Natural killer cell (primary cell): ENCODE measurements around the gene FAM184A. TPM values are rescaled to one million over a fixed set of nuclear protein-coding genes. Genes with fewer than 3 reads are reported as not detected.

Experiments used
- ATAC-seq, 3 donors: fragments of 150-1000 bp in 2 of 3; fragments of 200-7000 bp in 1 of 3; cut with Tn5 transposase; 1 replicate in 1 of 3; 2 replicates in 2 of 3; pipeline ENCODE4 v1.10.0; 2021; ENCODE audit warnings: mild to moderate bottlenecking in 2 of 3, moderate library complexity in 2 of 3
- DNase-seq, 2 donors: peaks; one replicate each; pipeline versions ENCODE4 v3.0.0 to v3.0.0-alpha.2; 2013 to 2021; ENCODE audit warnings: mixed read lengths in 1 of 2
- H3K27ac ChIP-seq: one replicate; pipeline ENCODE4 v1.5.1; 2013; ENCODE audit warnings: mild to moderate bottlenecking, low read length
- H3K27me3 ChIP-seq: one replicate; pipeline ENCODE4 v1.6.1; 2013; ENCODE audit warnings: low read length; ENCODE audit not compliant: control insufficient read depth, insufficient read depth
- H3K36me3 ChIP-seq: one replicate; pipeline ENCODE4 v1.6.1; 2013; ENCODE audit warnings: low read length; ENCODE audit not compliant: control insufficient read depth, insufficient read depth
- H3K4me1 ChIP-seq: one replicate; pipeline ENCODE4 v1.6.1; 2013; ENCODE audit warnings: low read length; ENCODE audit not compliant: control insufficient read depth, insufficient read depth
- H3K4me3 ChIP-seq: one replicate; pipeline ENCODE4 v1.5.1; 2013; ENCODE audit warnings: low read length
- H3K9me3 ChIP-seq: one replicate; pipeline ENCODE4 v1.6.1; 2013; ENCODE audit warnings: low read length; ENCODE audit not compliant: control insufficient read depth, insufficient read depth
- H3K27ac Mint-ChIP-seq, 2 donors: one replicate each; pipeline ENCODE4 v1.8.0; 2022; ENCODE audit warnings: mild to moderate bottlenecking in 2 of 2, mixed read lengths in 2 of 2, moderate library complexity in 1 of 2
- H3K27me3 Mint-ChIP-seq, 2 donors: one replicate each; pipeline ENCODE4 v1.8.0; 2022; ENCODE audit warnings: low read depth in 2 of 2, mixed read lengths in 2 of 2
- H3K36me3 Mint-ChIP-seq: one replicate; pipeline ENCODE4 v1.8.0; 2022; ENCODE audit warnings: mixed read lengths
- H3K4me1 Mint-ChIP-seq, 2 donors: one replicate each; pipeline ENCODE4 v1.8.0; 2022; ENCODE audit warnings: mixed read lengths in 2 of 2
- H3K4me3 Mint-ChIP-seq: one replicate; pipeline ENCODE4 v1.8.0; 2022; ENCODE audit warnings: mild to moderate bottlenecking, moderate library complexity, mixed read lengths
- H3K9me3 Mint-ChIP-seq, 2 donors: one replicate each; pipeline ENCODE4 v1.8.0; 2022; ENCODE audit warnings: mixed read lengths in 2 of 2
- CTCF ChIP-seq: fragments of 200-600 bp; IDR thresholded peaks from one replicate; pipeline ENCODE4 v1.8.0; 2022; ENCODE audit warnings: antibody characterized with exemption
- WGBS: methylation state at CpG from one replicate; pipeline ENCODE4 v1.1.7; 2013; ENCODE audit warnings: missing lambda C conversion rate; ENCODE audit not compliant: insufficient coverage; 5-methylcytosine and 5-hydroxymethylcytosine counted together
- intact Hi-C: fragments of 100-400 bp; cut with micrococcal nuclease; formaldehyde crosslinking; loops from one replicate; pipeline ENCODE4 v1.14.2; 2022
- total RNA-seq, 4 donors: library from RNA; stranded (reverse); fragments of 120-200 nt in 1 of 4; gene quantifications; one replicate each; pipeline versions ENCODE4 v1.2.3 to v1.2.4, GENCODE V29; 2013 to 2022

The FAM184A gene
- total RNA-seq, 3 donors from 2014 or later (not counting 1 experiment from before 2014, with no cell fraction given) = 0.09 to 0.40 (median 0.20) TPM

- no peak overlapping the region for H3K27ac Mint-ChIP-seq
- no peaks in the 10 kb centered on the region for H3K36me3 Mint-ChIP-seq
- H3K27me3 Mint-ChIP-seq = peaks cover 0 to 2% of the 10 kb centered on the region in 2 donors
- no peaks in the 10 kb centered on the region for H3K4me1 Mint-ChIP-seq
- WGBS = 96% methylated on average over 6 of the region's 6 CpGs
- H3K9me3 Mint-ChIP-seq = no peaks in the 10 kb centered on the region
- no peaks in the 10 kb centered on the region for H3K9me3 ChIP-seq
- DNase-seq (no peak), ATAC-seq (no peak)
- H3K27me3 ChIP-seq = no peaks in the 10 kb centered on the region
- no peak overlapping the region for H3K4me3 Mint-ChIP-seq
- no peak overlapping the region for H3K27ac ChIP-seq
- H3K4me1 ChIP-seq = no peaks in the 10 kb centered on the region
- no peak overlapping the region for H3K4me3 ChIP-seq
- no peak for TF ChIP-seq CTCF
- H3K36me3 ChIP-seq = no peaks in the 10 kb centered on the region
- intact Hi-C loops = no loop called here
Measured at GRCh38 chr6:118981884-118982574, 96.4 kb downstream of the FAM184A start.

- Histone ChIP-seq H3K27me3 (no peaks in the 10 kb centered on the region), H3K9me3 (no peaks in the 10 kb centered on the region), H3K4me1 (no peaks in the 10 kb centered on the region), H3K27ac (no peak overlapping the region), H3K36me3 (no peaks in the 10 kb centered on the region), H3K4me3 (no peak overlapping the region)
- H3K27me3 Mint-ChIP-seq = peaks cover 0 to 2% of the 10 kb centered on the region in 2 donors
- no peaks in the 10 kb centered on the region for H3K9me3 Mint-ChIP-seq
- no peak for ATAC-seq
- no peak for TF ChIP-seq CTCF
- no peak overlapping the region for H3K4me3 Mint-ChIP-seq
- DNase-seq = no peak
- WGBS = 98% methylated on average over 4 of the region's 5 CpGs
- H3K36me3 Mint-ChIP-seq = no peaks in the 10 kb centered on the region
- no peaks in the 10 kb centered on the region for H3K4me1 Mint-ChIP-seq
- no peak overlapping the region for H3K27ac Mint-ChIP-seq
- intact Hi-C loops = no loop called here
Measured at GRCh38 chr6:118980063-118980462, 98.4 kb downstream of the FAM184A start.

GRCh38 chr6:118974790-118975189, 103.7 kb downstream of the FAM184A start:
- DNase-seq (no peak), ATAC-seq (no peak)
- H3K36me3 Mint-ChIP-seq = no peaks in the 10 kb centered on the region
- no peak overlapping the region for H3K27ac Mint-ChIP-seq
- no peaks in the 10 kb centered on the region for H3K9me3 Mint-ChIP-seq
- no peak overlapping the region for H3K4me3 Mint-ChIP-seq
- H3K27me3 Mint-ChIP-seq = no peaks in the 10 kb centered on the region
- Histone ChIP-seq H3K27me3 (no peaks in the 10 kb centered on the region), H3K4me1 (no peaks in the 10 kb centered on the region), H3K36me3 (no peaks in the 10 kb centered on the region), H3K9me3 (no peaks in the 10 kb centered on the region), H3K27ac (no peak overlapping the region), H3K4me3 (no peak overlapping the region)
- no peaks in the 10 kb centered on the region for H3K4me1 Mint-ChIP-seq
- intact Hi-C loops = no loop called here
- no peak for TF ChIP-seq CTCF
- 100% methylated on average over 1 of the region's 1 CpG for WGBS

DNA sequence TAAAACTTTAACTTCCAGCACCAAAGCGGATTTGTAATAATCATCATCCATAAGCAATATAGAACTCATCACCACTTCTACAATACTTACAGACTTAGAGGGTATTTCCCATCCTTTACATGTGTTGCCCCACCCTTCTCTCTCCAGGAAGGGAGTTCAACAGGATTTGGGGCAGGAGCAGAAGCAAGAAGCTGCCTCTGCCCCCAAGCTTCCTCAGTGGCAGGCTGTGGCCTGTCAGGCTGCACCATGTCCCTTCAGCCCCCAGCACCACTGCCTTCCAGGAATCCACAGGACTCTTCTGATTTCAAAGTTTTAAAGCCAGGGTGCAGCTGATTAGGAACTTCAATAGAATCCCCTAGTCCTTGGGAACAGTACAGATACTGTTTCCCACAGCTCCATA, 106.8 kb downstream of the FAM184A start:
- no peaks in the 10 kb centered on the region for H3K9me3 ChIP-seq
- Mint-ChIP-seq H3K36me3 (no peaks in the 10 kb centered on the region), H3K4me1 (no peaks in the 10 kb centered on the region), H3K4me3 (no peak overlapping the region), H3K27me3 (no peaks in the 10 kb centered on the region), H3K27ac (no peak overlapping the region), H3K9me3 (no peaks in the 10 kb centered on the region)
- no peak overlapping the region for H3K4me3 ChIP-seq
- TF ChIP-seq CTCF = no peak
- no peak overlapping the region for H3K27ac ChIP-seq
- intact Hi-C loops = no loop called here
- no peaks in the 10 kb centered on the region for H3K36me3 ChIP-seq
- no peaks in the 10 kb centered on the region for H3K27me3 ChIP-seq
- DNase-seq (no peak), ATAC-seq (no peak)
- H3K4me1 ChIP-seq = no peaks in the 10 kb centered on the region
- 100% methylated on average over 1 of the region's 1 CpG for WGBS
